IPS-18c (cell line): ENCODE measurements around the gene SEMA4C.
A peak's percentile ranks its signal among the peaks of the same experiment; 100 is the strongest.

Experiments used
- H3K4me3 ChIP-seq: 2 replicates; pipeline ENCODE4 v1.7.0; 2013; ENCODE audit warnings: low read depth, mild to moderate bottlenecking, low read length, moderate library complexity; ENCODE audit not compliant: insufficient read depth
- H3K9me3 ChIP-seq: one replicate; pipeline ENCODE4 v1.6.1; 2013; ENCODE audit warnings: mild to moderate bottlenecking, low read length, moderate library complexity; ENCODE audit not compliant: control insufficient read depth, insufficient read depth

The SEMA4C gene, protein sequence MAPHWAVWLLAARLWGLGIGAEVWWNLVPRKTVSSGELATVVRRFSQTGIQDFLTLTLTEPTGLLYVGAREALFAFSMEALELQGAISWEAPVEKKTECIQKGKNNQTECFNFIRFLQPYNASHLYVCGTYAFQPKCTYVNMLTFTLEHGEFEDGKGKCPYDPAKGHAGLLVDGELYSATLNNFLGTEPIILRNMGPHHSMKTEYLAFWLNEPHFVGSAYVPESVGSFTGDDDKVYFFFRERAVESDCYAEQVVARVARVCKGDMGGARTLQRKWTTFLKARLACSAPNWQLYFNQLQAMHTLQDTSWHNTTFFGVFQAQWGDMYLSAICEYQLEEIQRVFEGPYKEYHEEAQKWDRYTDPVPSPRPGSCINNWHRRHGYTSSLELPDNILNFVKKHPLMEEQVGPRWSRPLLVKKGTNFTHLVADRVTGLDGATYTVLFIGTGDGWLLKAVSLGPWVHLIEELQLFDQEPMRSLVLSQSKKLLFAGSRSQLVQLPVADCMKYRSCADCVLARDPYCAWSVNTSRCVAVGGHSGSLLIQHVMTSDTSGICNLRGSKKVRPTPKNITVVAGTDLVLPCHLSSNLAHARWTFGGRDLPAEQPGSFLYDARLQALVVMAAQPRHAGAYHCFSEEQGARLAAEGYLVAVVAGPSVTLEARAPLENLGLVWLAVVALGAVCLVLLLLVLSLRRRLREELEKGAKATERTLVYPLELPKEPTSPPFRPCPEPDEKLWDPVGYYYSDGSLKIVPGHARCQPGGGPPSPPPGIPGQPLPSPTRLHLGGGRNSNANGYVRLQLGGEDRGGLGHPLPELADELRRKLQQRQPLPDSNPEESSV

DNA sequence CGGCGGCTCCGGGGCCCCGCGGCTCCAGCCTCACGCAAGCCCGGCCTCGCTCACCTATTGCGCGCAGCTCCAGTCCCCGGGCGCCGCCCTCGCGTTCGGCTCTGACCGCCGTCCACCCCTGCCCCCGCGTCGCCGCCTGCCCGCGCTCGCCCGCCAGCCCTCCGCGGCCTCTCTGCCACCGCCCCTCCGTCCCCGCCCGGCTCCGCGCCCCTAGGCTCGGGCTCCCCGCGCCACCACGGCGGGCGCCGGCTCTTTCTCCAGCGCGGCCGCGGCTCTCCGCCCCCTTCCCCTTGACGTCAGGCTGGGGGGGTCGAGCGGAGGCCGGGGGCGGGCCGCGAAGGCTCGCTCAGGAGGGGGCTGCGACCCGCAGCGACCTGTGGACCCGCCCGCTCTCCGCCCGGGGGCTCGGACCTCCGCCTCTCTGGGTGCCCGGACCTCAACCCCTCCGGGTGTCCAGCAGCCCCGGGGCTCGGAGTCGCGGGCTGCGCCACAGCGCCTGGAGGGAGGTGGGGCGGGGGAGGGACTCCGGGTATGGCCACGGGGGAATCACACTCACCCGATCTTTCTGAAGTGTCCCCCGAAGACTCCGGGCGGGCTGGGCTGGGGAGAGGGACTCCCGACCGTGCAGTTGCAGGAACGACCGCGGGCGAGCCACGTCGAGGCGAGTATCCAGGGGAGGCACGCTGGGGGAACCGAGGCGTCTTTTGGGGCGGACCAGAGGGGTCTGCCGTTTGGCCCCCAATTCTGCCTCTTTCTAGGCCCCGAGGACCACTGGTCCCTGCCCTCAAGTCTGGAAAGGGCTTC is at the start of gene SEMA4C:
Gene SEMA4C, minus strand, starts transcription at position 259 of the 804 bp plus-strand sequence. CDS start 2,194 bp downstream, outside the sequence.
- peak within 1 kb of the TSS; percentile 91 for H3K4me3 ChIP-seq
- H3K9me3 ChIP-seq: no peaks in the 10 kb centered on the region

DNA sequence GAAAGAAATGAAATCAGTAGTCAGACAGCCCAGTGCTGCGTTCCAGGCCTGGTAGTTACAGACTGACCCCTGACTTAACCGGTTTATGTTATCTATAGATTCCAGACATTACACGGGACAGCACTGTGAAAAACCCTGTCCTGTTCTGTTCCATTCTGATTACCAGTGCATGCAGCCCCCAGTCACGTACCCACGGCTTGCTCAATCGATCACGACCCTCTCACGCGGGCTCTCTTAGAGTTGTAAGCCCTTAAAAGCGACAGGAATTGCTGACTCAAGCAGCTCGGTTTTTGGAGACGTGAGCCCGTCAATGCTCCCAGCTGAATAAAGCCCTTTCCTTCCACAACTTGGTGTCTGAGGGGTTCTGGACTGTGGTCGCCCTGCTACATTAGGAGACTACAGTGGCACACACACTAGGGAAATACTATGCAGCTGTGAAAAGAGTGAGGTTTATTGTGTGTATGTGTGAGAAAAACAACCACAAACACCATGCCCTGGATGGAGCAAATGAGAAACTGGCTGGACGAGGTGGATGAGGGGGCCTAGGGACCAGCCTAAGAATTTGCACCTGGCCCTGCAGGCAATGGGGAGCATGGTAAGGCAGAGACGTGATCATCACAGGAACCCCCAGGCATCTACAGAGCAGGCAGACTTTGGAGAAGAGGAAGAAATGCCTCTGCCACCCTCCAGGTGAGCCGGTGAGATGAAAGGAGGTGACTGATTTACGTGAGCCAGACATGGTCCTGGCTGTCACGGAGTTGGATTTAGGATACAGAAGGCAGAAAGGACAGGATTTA is 49.1 kb upstream of the SEMA4C start:
- H3K9me3 ChIP-seq: no peaks in the 10 kb centered on the region
- no peak overlapping the region for H3K4me3 ChIP-seq

DNA sequence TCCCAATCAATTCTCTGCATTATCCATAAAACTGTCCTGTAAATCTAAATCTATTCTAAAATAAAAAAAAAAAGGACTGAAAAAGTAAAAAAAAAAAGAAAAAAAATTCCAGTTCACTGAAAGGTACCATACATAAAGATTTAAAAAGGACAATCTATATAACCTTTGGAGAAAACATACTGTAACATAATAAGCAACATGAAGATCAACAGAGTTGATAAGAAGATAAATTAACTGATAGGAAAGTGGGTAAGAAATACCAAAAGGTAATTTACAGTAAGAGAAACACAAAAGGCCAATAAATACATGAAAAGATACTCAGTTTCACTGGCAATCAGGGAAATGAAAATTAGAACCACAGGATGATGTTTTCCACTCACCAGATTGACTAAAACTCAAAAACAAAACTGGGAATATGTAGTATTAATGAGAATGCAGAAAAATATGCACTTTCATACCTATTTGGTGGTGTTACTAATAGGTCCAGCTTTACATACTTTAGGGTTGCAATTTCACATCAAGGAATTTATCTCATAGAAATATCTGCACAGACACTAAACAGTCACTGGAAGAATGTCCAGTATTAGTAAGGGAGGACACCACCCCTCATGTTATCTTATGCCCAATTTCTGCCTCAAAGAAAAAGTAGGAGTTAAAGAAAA is 48.3 kb upstream of the SEMA4C start:
- Histone ChIP-seq H3K4me3 (no peak overlapping the region), H3K9me3 (no peaks in the 10 kb centered on the region)

DNA sequence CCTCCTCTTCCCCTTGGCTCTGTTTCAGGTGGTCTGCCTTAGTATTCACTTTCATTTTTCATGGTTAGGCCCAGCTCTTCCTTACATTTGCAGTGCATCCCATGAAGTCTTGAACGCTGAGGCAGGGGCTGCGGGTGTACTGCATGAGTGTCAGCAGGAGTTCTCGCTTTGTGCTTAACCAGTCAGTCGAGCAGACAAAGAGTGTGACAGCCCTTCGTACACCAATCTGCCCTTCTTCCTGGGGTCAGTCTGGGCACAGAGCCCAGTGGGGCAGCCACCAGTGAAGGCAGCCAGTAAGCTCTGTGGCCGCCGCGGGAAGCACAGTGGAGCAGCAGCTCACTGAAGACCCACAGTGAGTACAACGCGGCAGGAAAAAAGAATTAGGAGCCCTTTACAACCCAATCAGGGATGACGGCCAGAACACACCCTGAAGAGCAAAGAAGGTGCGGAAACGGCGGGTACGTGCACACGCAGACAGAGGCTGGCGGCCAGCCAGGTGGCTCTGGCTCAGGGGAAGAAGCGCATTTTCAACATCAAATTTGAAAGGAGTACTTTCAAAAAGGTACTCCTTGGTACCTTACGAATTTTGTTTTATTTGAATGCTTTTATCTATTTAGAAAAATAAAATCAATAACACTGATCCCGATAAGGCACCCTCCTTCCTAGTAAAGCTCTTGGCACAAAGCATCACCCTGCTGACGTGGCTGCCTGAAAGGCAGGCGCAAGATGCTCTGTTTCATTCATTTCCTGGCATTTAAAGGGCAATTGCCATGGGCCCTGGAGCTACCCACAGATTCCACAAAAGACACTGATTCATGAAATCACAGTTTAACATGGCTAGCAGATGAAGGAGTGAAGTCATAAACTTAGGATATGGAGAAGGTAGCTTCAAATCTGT is 47.0 kb upstream of the SEMA4C start:
- H3K9me3 ChIP-seq: no peaks in the 10 kb centered on the region
- H3K4me3 ChIP-seq: no peak overlapping the region

DNA sequence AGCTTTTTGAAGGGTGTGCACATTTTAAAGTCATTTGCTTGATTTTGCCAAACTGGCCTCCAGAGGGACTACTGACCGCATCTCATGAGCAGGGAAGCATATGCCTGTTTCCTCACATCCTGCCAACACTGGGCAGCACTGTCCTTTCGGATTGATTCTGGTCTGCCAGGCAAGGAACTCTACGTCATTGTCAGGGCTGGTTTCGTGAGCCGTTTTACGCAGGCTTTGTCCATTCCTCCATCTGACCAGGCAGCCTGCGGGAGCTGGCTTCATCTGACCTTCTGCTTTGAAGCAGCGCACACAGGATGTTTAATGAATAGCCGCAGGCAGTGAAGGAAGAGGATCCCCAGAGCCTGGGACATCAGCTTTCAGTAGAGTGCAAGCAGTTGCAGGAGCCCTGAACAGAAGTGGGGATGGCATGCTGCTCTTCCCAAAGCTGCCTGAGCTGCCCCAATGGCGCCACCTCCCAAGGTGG is 46.3 kb upstream of the SEMA4C start:
- no peaks in the 10 kb centered on the region for H3K9me3 ChIP-seq

DNA sequence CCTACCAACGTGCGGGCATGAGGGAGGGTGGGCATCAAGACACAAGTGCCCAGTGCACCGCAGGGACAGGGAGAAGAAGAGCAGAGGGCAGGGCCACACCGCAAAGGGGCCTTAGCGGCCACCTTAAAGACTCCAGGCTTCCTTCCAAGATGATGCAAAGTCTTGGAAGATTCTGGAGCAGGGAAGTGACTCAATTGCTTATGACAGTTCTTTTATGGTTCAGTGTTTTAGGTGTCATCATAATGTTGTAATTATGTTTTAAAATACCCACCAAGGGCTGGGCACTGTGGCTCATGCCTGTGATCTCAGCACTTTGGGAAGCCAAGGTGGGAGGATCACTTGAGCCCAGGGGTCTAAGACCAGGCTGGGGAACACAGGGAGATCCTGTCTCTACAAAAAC is 44.5 kb upstream of the SEMA4C start:
- Histone ChIP-seq H3K4me3 (no peak overlapping the region), H3K9me3 (no peaks in the 10 kb centered on the region)

More for the DNA sequence above, 46.3 kb upstream of the SEMA4C start:
- H3K4me3 ChIP-seq: no peak overlapping the region

DNA sequence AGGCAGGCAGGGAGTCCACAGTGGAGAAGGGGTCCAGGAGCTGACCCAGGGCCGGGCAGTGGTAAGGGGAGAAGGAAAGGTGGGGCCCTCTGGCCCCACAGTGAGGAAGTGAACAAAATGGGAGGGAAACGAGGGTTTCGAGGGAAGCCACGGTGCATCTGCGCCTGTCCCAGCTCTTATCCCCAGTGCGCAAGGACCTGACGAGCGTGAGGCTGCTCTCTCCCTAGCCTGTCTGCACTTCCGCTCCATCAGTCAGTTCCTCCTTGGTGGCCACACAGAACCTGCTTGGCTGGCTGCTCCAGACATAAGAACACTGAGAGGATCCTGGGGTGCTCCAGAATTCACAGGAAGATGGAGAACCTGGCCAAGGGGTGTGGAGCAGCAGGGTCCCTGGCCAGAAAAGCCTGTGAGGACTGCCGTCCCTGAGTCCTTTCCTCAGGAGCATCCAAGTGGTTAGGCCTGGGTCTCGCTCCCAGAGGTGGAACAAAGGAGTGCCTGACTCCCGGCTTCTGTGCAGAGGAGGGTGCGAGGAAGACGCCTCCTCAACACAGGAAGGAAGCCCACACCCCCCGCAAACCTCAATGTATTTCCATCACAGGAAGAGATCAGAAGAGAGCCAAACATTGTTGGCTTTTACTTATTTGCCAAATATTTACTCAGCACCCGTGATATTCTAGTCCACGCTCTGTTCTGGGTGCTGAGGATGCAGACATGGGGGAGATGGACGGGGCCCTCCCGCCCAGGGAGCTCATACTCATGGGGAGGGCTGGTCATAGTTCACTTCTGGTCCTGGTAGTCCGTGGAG is 43.7 kb upstream of the SEMA4C start:
- no peak overlapping the region for H3K4me3 ChIP-seq
- no peaks in the 10 kb centered on the region for H3K9me3 ChIP-seq

DNA sequence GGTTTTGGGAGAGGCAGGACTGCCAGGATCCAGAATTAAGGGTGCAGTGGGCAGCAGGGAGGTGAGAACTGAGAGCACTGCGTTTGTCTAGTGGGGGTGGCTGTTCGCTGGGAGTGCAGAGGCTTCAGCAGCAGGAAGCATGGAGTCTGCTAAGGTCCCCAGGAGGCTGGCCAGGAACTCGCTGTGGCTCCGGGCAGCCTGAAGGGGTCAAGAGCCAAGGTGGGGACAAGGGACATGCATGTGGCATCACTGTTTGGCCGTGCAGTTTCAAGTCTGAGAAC is 43.2 kb upstream of the SEMA4C start:
- H3K4me3 ChIP-seq: no peak overlapping the region
- no peaks in the 10 kb centered on the region for H3K9me3 ChIP-seq

DNA sequence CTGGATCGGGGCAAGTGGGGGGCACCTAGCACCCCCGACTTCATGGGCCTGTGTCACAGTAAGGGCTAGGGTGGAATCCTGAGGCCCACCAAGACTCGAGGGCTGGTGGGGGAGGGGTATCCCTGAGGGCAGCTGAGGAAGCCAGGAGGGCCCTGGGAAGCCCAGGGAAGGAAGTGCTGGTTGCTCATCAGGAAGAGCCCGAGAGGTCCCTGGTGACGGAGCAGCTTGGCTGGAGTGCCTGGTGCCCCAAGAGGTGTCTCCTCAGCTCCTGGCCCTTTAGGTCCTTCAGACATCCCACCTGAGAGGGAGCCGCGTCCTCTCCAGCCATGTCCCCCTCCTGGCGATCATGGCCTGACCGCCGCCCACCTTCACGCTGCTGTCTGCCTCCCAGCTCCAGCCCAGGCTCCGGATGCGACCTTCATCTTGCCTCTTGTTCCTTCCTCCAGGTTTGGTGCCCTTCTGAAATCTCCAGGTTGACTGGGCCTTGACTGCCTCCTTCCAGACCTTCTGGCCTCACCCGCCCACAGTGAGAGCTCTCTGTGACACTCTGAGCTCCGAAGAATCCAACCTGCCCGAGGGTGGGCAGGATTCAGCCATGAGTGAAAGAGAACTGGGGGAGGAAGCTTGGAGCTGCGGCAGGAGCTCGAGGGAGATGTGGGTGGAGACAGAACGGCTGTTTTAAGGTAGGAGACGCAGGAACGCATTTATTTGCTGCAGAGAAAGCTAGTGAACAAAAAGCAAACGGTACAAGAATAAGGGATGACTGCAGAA is 42.7 kb upstream of the SEMA4C start:
- H3K9me3 ChIP-seq: no peaks in the 10 kb centered on the region
- no peak overlapping the region for H3K4me3 ChIP-seq

DNA sequence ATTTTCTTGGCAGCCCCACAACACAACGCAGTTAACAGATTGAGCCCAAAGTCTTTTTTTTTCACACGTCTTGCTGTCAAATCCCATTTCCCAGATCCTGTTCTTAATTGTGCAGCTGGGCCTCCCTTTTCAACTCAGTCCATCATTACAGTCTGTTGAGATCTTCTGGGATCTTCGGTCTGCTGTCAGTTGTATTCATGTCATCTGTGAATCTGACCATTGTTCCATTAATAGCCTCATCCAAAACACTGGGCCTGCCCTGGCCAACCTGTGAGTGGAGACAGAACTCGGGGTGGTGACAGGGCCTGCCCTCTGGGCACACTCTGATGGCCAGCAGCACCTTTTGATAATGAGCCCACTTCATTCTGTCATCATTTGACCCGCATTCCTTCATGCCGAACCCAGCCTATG is 39.7 kb upstream of the SEMA4C start:
- Histone ChIP-seq H3K4me3 (no peak overlapping the region), H3K9me3 (no peaks in the 10 kb centered on the region)

DNA sequence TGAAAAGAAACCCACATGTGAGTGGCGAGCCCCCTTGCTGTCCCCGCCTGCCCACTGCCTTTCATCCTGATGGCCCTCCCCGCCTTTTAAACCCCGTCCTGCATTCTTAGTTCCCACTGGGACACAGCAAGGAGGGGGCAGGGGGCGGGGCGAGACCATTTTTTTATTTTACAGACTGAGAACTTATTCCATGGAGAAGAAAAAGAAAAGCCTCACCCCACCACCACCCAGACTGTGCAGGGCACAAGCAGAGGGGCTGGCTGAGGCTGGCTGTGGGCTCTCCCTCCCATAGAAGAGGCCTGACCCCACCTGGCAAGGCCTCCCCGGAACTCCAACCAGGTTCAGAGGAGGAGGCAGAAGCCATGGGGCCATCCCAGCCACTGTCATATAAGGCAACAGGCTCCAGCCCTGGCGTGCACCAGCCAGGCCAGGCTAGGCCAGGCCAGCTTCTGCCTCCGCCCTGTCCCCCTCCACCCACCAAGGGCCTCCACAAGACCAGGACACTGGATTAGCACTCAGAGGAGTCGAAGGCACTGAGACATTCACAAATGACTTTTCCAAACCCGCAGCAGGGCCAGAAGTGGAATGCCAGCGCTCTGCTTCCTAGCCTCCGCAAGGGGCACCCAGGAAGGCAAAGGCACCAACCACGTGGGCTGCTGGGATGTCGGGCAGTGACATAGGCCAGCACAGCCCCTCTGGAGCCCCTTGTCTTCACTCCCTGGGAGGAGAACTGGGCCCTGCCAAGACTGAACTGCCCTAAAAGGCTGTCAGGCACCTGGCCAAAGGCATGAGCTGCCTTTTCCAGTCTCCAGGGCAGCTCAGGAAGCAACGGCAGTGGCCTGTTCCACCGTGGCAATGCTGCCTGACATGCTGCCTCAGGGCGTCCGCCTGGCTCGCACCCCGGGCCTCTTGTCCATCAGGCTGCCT is 37.5 kb upstream of the SEMA4C start:
- H3K4me3 ChIP-seq: peak overlapping the region; percentile 24

DNA sequence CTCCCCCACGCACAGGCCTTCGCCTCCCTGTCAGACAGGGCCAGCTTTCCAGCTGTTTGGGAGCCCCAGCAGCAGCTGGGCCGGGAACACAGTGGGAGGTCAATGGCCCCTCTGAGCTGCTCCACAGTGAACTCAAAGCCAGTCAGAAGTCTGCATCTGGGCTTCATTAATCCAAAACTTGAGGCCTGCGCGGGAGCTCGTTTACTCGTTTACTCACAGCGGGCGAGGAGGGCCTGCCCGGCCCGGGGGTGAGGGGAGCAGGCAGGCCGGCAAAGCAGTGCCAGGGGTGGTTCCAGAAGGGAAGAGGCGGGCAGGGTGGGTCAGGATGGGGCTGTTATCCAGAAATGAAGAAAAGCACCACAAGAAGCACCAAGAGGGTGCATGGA is 36.8 kb upstream of the SEMA4C start:
- Histone ChIP-seq H3K9me3 (no peaks in the 10 kb centered on the region), H3K4me3 (peak overlapping the region; percentile 24)

More for the DNA sequence above, 37.5 kb upstream of the SEMA4C start:
- no peaks in the 10 kb centered on the region for H3K9me3 ChIP-seq

DNA sequence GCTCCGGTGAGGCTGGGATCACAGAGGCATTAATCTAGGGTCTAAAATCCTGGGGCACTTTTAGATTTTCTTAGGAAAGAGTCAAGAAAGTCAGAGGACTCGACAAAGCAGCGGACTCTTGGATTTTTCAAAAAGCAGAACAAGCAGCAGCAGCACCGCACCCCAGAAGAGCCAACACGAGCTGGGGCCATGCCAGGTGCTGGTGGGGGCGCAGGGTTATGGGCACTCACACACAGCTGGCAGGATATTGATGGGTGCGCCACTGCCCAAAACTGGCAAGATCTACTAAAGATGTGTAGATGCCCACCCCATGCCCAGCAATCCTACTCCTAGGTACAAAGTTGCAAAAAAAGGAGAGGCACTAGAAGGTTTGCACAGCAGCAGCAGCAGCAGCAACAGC is 33.9 kb upstream of the SEMA4C start:
- Histone ChIP-seq H3K9me3 (no peaks in the 10 kb centered on the region), H3K4me3 (no peak overlapping the region)
